Neural progenitor cell (in vitro differentiated cells): ENCODE data around the gene PUM1. TPM values are rescaled to one million over a fixed set of nuclear protein-coding genes. Genes with fewer than 3 reads are reported as not detected.

Experiments used
- DNase-seq: peaks from one replicate; pipeline ENCODE4 v3.0.0-alpha.2; 2016; ENCODE audit warnings: low spot score
- H2AFZ ChIP-seq: fragments of 200-600 bp; sonication (generic); replicated peaks from 2 replicates; pipeline ENCODE4 v1.6.1; 2016; ENCODE audit warnings: antibody characterized with exemption
- H3F3A ChIP-seq: fragments of 200-600 bp; sonication (generic); 2 replicates; pipeline ENCODE4 v1.6.1; 2016; ENCODE audit warnings: antibody characterized with exemption, low read depth
- H3K27ac ChIP-seq: fragments of 200-600 bp; sonication (generic); 2 replicates; pipeline ENCODE4 v1.5.1; 2016; ENCODE audit warnings: mild to moderate bottlenecking
- H3K27me3 ChIP-seq: fragments of 200-600 bp; sonication (generic); 2 replicates; pipeline ENCODE4 v1.6.1; 2016; ENCODE audit warnings: mild to moderate bottlenecking, moderate library complexity
- H3K36me3 ChIP-seq: fragments of 200-600 bp; sonication (generic); 2 replicates; pipeline ENCODE4 v1.5.1; 2016
- H3K4me1 ChIP-seq: fragments of 200-600 bp; sonication (generic); 2 replicates; pipeline ENCODE4 v1.6.1; 2016; ENCODE audit warnings: mixed run types
- H3K4me2 ChIP-seq: fragments of 200-600 bp; sonication (generic); 2 replicates; pipeline ENCODE4 v1.6.1; 2016
- H3K4me3 ChIP-seq: fragments of 200-600 bp; sonication (generic); 2 replicates; pipeline ENCODE4 v1.5.1; 2016
- H3K79me2 ChIP-seq: fragments of 200-600 bp; sonication (generic); 2 replicates; pipeline ENCODE4 v1.6.1; 2016; ENCODE audit warnings: low read depth
- H3K9ac ChIP-seq: fragments of 200-600 bp; sonication (generic); 2 replicates; pipeline ENCODE4 v1.6.1; 2016
- H3K9me3 ChIP-seq: fragments of 200-600 bp; sonication (generic); 2 replicates; pipeline ENCODE4 v1.5.1; 2016; ENCODE audit warnings: low read depth
- H4K20me1 ChIP-seq: fragments of 200-600 bp; sonication (generic); 2 replicates; pipeline ENCODE4 v1.6.1; 2016; ENCODE audit warnings: low read depth
- H3K27ac Mint-ChIP-seq: 3 replicates; pipeline ENCODE4 v1.8.0; 2021; ENCODE audit warnings: mixed read lengths
- H3K27me3 Mint-ChIP-seq: 2 replicates; pipeline ENCODE4 v1.8.0; 2022; ENCODE audit warnings: low read depth, mild to moderate bottlenecking, inconsistent platforms, moderate library complexity, mixed read lengths; ENCODE audit not compliant: insufficient read depth
- H3K36me3 Mint-ChIP-seq: 3 replicates; pipeline ENCODE4 v1.8.0; 2021; ENCODE audit warnings: mixed read lengths
- H3K4me1 Mint-ChIP-seq: 3 replicates; pipeline ENCODE4 v1.8.0; 2021; ENCODE audit warnings: mixed read lengths
- H3K4me3 Mint-ChIP-seq: 3 replicates; pipeline ENCODE4 v1.8.0; 2021; ENCODE audit warnings: mild to moderate bottlenecking, moderate library complexity, mixed read lengths
- H3K9me3 Mint-ChIP-seq: 3 replicates; pipeline ENCODE4 v1.8.0; 2020; ENCODE audit warnings: mixed read lengths
- CTCF ChIP-seq: fragments of 200-600 bp; sonication (generic); IDR thresholded peaks from 2 replicates; pipeline ENCODE4 v1.5.1; 2017; ENCODE audit warnings: antibody characterized with exemption, mild to moderate bottlenecking
- EZH2 ChIP-seq: fragments of 200-600 bp; sonication (generic); IDR thresholded peaks from 2 replicates; pipeline ENCODE4 v1.6.1; 2017; ENCODE audit warnings: antibody characterized with exemption, mild to moderate bottlenecking, moderate library complexity
- EZH2phosphoT487 ChIP-seq: fragments of 200-600 bp; sonication (generic); IDR thresholded peaks from 2 replicates; pipeline ENCODE4 v1.6.1; 2017; ENCODE audit warnings: antibody characterized with exemption
- small RNA-seq: library from RNA; depleted of rRNA; stranded (forward); fragments of <200 nt; gene quantifications from one replicate; pipeline ENCODE3, GENCODE V24; 2015
- total RNA-seq: library from RNA; depleted of rRNA; stranded (reverse); fragments of >200 nt; gene quantifications from 2 replicates; pipeline ENCODE4 v1.2.3, GENCODE V29; 2015; ENCODE audit warnings: low replicate concordance

Gene PUM1
- total RNA-seq, 1 donor from 2014 or later = 130 TPM

GRCh38 chr1:30883389-30884172 lies 181.9 kb downstream of the PUM1 start:
- Mint-ChIP-seq H3K4me1 (peaks cover 83% of the 10 kb centered on the region), H3K9me3 (no peaks in the 10 kb centered on the region), H3K27me3 (peaks cover 9% of the 10 kb centered on the region), H3K4me3 (no peak overlapping the region), H3K27ac (no peak overlapping the region), H3K36me3 (no peaks in the 10 kb centered on the region)
- no peak overlapping the region for H3K4me3 ChIP-seq
- H2AFZ ChIP-seq = no peak overlapping the region
- H3K79me2 ChIP-seq = peaks cover 29% of the 10 kb centered on the region
- peaks cover 16% of the 10 kb centered on the region for H3F3A ChIP-seq
- H4K20me1 ChIP-seq = peaks cover 79% of the 10 kb centered on the region
- TF ChIP-seq EZH2 = no peak
- no peak for TF ChIP-seq CTCF
- TF ChIP-seq EZH2phosphoT487 = no peak
- no peak overlapping the region for H3K9ac ChIP-seq
- H3K27ac ChIP-seq = no peak overlapping the region
- no peaks in the 10 kb centered on the region for H3K36me3 ChIP-seq
- no peak overlapping the region for H3K4me2 ChIP-seq
- peaks cover 39% of the 10 kb centered on the region for H3K4me1 ChIP-seq
- no peaks in the 10 kb centered on the region for H3K9me3 ChIP-seq
- H3K27me3 ChIP-seq = no peaks in the 10 kb centered on the region
- DNase-seq = no peak

- no peak for DNase-seq
- H3K4me1 ChIP-seq = peaks cover 32% of the 10 kb centered on the region
- Mint-ChIP-seq H3K27me3 (peaks cover 9% of the 10 kb centered on the region), H3K9me3 (no peaks in the 10 kb centered on the region), H3K4me3 (no peak overlapping the region), H3K4me1 (peaks cover 76% of the 10 kb centered on the region), H3K27ac (peak overlapping the region; percentile 43), H3K36me3 (no peaks in the 10 kb centered on the region)
- peaks cover 29% of the 10 kb centered on the region for H3K79me2 ChIP-seq
- no peak for TF ChIP-seq EZH2
- TF ChIP-seq EZH2phosphoT487 = no peak
- no peak for TF ChIP-seq CTCF
- peaks cover 9% of the 10 kb centered on the region for H3F3A ChIP-seq
- no peaks in the 10 kb centered on the region for H3K9me3 ChIP-seq
- H3K4me3 ChIP-seq = no peak overlapping the region
- H3K9ac ChIP-seq = no peak overlapping the region
- H3K4me2 ChIP-seq = no peak overlapping the region
- H3K27me3 ChIP-seq = no peaks in the 10 kb centered on the region
- no peaks in the 10 kb centered on the region for H3K36me3 ChIP-seq
- peaks cover 73% of the 10 kb centered on the region for H4K20me1 ChIP-seq
- no peak overlapping the region for H2AFZ ChIP-seq
- H3K27ac ChIP-seq = no peak overlapping the region
Measured at GRCh38 chr1:30882678-30883388, 182.7 kb downstream of the PUM1 start.

Small RNA genes lying within 50 kb of the gene (small RNA-seq; reads per million reads assigned to genes)
- gene AL356320.1 (not detected), gene RN7SL371P (not detected)

Other genes with a start within 250 kb of the PUM1 start
- 23.0 and 45.1 TPM in 2 replicates for gene SDC3, start 157.0 kb downstream of the PUM1 start, total RNA-seq
- gene NKAIN1, start 174.2 kb upstream of the PUM1 start, total RNA-seq = 14.5 and 24.0 TPM in 2 replicates
- 163 and 179 TPM in 2 replicates for gene SNRNP40, start 231.1 kb upstream of the PUM1 start, total RNA-seq
- 51.1 and 55.0 TPM in 2 replicates for gene ZCCHC17, start 231.3 kb upstream of the PUM1 start, total RNA-seq